Panc1 (cell line): Measurements from ENCODE around the gene RNF225.

Experiments used
- POLR2AphosphoS5 ChIP-seq: IDR thresholded peaks from 2 replicates; pipeline ENCODE4 v1.6.1; 2012; ENCODE audit warnings: mild to moderate bottlenecking, low read depth, low read length, moderate library complexity
- SIN3A ChIP-seq: IDR thresholded peaks from 2 replicates; pipeline ENCODE4 v1.6.1; 2012; ENCODE audit warnings: low read depth, mild to moderate bottlenecking, low read length, moderate library complexity, borderline replicate concordance; ENCODE audit not compliant: insufficient read depth
- TF ChIP-seq, protein P1 (sequence below): fragments of 450-650 bp; IDR thresholded peaks from 2 replicates; pipeline ENCODE4 v1.5.1; 2017; ENCODE audit warnings: mild to moderate bottlenecking
- TF ChIP-seq, protein P2 (sequence below), 2 experiments: IDR thresholded peaks; 2 replicates each; pipeline ENCODE4 v1.6.1; 2011 to 2012; ENCODE audit warnings: low read depth in 2 of 2, control low read depth in 1 of 2, low read length in 1 of 2, mild to moderate bottlenecking in 1 of 2, moderate library complexity in 1 of 2; ENCODE audit not compliant: insufficient read depth in 1 of 2

DNA sequence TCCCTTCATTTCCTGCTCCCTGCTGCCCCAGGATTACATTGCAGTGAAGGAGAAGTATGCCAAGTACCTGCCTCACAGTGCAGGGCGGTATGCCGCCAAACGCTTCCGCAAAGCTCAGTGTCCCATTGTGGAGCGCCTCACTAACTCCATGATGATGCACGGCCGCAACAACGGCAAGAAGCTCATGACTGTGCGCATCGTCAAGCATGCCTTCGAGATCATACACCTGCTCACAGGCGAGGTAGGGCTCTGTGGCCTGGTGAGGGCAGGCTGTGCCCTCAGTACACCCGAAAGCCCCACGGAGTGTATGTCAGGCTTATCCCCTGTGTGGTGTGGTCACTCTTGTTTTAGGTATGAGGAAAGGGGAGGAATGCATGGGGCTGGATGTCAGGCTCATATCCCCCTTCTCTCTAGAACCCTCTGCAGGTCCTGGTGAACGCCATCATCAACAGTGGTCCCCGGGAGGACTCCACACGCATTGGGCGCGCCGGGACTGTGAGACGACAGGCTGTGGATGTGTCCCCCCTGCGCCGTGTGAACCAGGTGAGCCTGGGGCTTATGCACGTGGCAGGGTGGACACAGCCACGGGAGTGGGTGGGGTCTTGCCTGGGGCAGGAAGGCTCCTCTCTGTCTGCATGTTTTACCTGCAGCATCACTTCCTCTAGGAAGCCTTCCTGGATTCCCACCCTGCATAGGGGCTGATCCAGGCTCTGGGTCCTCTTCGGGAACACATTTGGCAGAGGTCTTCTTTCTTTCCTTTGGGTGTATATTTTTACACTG, 2.3 kb upstream of the RNF225 start:
- TF ChIP-seq, protein P1, sequence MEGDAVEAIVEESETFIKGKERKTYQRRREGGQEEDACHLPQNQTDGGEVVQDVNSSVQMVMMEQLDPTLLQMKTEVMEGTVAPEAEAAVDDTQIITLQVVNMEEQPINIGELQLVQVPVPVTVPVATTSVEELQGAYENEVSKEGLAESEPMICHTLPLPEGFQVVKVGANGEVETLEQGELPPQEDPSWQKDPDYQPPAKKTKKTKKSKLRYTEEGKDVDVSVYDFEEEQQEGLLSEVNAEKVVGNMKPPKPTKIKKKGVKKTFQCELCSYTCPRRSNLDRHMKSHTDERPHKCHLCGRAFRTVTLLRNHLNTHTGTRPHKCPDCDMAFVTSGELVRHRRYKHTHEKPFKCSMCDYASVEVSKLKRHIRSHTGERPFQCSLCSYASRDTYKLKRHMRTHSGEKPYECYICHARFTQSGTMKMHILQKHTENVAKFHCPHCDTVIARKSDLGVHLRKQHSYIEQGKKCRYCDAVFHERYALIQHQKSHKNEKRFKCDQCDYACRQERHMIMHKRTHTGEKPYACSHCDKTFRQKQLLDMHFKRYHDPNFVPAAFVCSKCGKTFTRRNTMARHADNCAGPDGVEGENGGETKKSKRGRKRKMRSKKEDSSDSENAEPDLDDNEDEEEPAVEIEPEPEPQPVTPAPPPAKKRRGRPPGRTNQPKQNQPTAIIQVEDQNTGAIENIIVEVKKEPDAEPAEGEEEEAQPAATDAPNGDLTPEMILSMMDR: no peak
- TF ChIP-seq POLR2AphosphoS5 (no peak), SIN3A (no peak)
- TF ChIP-seq, protein P2, sequence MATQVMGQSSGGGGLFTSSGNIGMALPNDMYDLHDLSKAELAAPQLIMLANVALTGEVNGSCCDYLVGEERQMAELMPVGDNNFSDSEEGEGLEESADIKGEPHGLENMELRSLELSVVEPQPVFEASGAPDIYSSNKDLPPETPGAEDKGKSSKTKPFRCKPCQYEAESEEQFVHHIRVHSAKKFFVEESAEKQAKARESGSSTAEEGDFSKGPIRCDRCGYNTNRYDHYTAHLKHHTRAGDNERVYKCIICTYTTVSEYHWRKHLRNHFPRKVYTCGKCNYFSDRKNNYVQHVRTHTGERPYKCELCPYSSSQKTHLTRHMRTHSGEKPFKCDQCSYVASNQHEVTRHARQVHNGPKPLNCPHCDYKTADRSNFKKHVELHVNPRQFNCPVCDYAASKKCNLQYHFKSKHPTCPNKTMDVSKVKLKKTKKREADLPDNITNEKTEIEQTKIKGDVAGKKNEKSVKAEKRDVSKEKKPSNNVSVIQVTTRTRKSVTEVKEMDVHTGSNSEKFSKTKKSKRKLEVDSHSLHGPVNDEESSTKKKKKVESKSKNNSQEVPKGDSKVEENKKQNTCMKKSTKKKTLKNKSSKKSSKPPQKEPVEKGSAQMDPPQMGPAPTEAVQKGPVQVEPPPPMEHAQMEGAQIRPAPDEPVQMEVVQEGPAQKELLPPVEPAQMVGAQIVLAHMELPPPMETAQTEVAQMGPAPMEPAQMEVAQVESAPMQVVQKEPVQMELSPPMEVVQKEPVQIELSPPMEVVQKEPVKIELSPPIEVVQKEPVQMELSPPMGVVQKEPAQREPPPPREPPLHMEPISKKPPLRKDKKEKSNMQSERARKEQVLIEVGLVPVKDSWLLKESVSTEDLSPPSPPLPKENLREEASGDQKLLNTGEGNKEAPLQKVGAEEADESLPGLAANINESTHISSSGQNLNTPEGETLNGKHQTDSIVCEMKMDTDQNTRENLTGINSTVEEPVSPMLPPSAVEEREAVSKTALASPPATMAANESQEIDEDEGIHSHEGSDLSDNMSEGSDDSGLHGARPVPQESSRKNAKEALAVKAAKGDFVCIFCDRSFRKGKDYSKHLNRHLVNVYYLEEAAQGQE (IDR thresholded peaks at IDR 0.05; ENCODE audit: insufficient read depth in 1 of 2, low read depth in 2 of 2, low read length in 1 of 2): no peak
